HG03571 (cell line): ENCODE measurements around the gene LRRN3.

Source experiments
- ATAC-seq: cut with Tn5 transposase; IDR thresholded peaks from one replicate; pipeline ENCODE4 v1.9.1; 2021; ENCODE audit not compliant: unreplicated experiment

LRRN3 gene

GRCh38 chr7:111159426-111159825, 68.5 kb downstream of the LRRN3 start:
- no peak for ATAC-seq

GRCh38 chr7:111160297-111160696, 69.4 kb downstream of the LRRN3 start:
- no peak for ATAC-seq

GRCh38 chr7:111162692-111163091, 71.8 kb downstream of the LRRN3 start:
- ATAC-seq, result no peak

GRCh38 chr7:111164442-111164841, 73.5 kb downstream of the LRRN3 start:
- no peak for ATAC-seq

GRCh38 chr7:111168182-111168581, 77.3 kb downstream of the LRRN3 start:
- no peak for ATAC-seq

GRCh38 chr7:111172564-111173257, 81.8 kb downstream of the LRRN3 start:
- no peak for ATAC-seq

GRCh38 chr7:111173528-111173927, 82.6 kb downstream of the LRRN3 start:
- ATAC-seq, result no peak

- ATAC-seq, result no peak
Measured at GRCh38 chr7:111173990-111174389, 83.1 kb downstream of the LRRN3 start.

GRCh38 chr7:111174510-111174909, 83.6 kb downstream of the LRRN3 start:
- no peak for ATAC-seq
